Measurements from ENCODE around the gene ASCL4. TPM values are rescaled to one million over a fixed set of nuclear protein-coding genes. Genes with fewer than 3 reads are reported as not detected.

ASCL4 gene
- total and polyA plus RNA-seq, 2 donors (not counting 1 experiment from before 2014, with no cell fraction given), result not detected

DNA sequence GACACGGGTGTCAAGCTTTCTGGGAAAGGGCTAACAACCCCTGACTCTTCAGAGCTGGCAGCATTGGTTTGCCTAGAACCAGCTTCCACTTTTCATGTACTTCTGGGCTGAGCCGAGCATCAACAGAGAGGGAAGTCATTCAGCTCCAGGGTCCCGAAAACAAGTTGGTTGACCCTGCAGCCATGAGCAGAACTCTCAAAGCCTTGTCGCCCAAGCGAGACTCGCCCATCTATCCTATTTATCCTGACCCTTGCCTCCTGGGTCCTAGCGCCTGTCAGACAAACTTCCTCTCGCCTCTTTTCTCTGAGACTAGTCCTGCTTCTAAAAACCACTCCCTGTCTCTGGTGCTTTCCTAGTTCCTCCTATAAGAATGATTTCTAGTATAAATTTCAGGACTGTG lies 47.9 kb downstream of the ASCL4 start:
- DNase-seq (no peak), ATAC-seq (ENCODE audit: low read depth) (no peak)
- Histone ChIP-seq H2AFZ (ENCODE audit: insufficient read depth, low read depth, low read length, poor library complexity, severe bottlenecking) (no peak overlapping the region), H3K79me2 (ENCODE audit: control insufficient read depth, insufficient read depth, low read length) (no peaks in the 10 kb centered on the region), H3K27me3 (replicated peaks in 1 of 4; ENCODE audit: control extremely low read depth in 1 of 4, control insufficient read depth in 3 of 4, insufficient read depth in 4 of 4, low read length in 3 of 4) (no peaks in the 10 kb centered on the region), H3K4me2 (replicated peaks; ENCODE audit: low read depth, low read length, poor library complexity, severe bottlenecking) (no peak overlapping the region), H3K9ac (ENCODE audit: low read length) (no peak overlapping the region), H3K36me3 (replicated peaks in 1 of 2; ENCODE audit: control extremely low read depth in 1 of 2, control insufficient read depth in 1 of 2, extremely low read depth in 1 of 2, insufficient read depth in 2 of 2, low read length in 1 of 2) (no peaks in the 10 kb centered on the region), H3K27ac (ENCODE audit: low read length in 2 of 2) (no peak overlapping the region), H3K9me3 (ENCODE audit: control extremely low read depth in 1 of 3, control insufficient read depth in 2 of 3, insufficient read depth in 1 of 3, low read length in 2 of 3) (peaks cover 0 to 25% (median 24%) of the 10 kb centered on the region in 3 donors), H3K4me1 (ENCODE audit: control insufficient read depth in 2 of 2, insufficient read depth in 2 of 2, low read length in 2 of 2) (no peaks in the 10 kb centered on the region), H3K4me3 (ENCODE audit: control extremely low read depth in 1 of 5, extremely low read depth in 1 of 5, insufficient read depth in 1 of 5, low read depth in 2 of 5, low read length in 4 of 5) (no peak overlapping the region), H4K20me1 (ENCODE audit: control insufficient read depth, insufficient read depth, low read length, poor library complexity, severe bottlenecking) (no peaks in the 10 kb centered on the region)
- TF ChIP-seq EZH2 (IDR thresholded peaks at IDR 0.05; ENCODE audit: borderline replicate concordance, insufficient read depth, low read depth, low read length, poor library complexity, severe bottlenecking), result no peak
- TF ChIP-seq, protein P1, sequence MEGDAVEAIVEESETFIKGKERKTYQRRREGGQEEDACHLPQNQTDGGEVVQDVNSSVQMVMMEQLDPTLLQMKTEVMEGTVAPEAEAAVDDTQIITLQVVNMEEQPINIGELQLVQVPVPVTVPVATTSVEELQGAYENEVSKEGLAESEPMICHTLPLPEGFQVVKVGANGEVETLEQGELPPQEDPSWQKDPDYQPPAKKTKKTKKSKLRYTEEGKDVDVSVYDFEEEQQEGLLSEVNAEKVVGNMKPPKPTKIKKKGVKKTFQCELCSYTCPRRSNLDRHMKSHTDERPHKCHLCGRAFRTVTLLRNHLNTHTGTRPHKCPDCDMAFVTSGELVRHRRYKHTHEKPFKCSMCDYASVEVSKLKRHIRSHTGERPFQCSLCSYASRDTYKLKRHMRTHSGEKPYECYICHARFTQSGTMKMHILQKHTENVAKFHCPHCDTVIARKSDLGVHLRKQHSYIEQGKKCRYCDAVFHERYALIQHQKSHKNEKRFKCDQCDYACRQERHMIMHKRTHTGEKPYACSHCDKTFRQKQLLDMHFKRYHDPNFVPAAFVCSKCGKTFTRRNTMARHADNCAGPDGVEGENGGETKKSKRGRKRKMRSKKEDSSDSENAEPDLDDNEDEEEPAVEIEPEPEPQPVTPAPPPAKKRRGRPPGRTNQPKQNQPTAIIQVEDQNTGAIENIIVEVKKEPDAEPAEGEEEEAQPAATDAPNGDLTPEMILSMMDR (IDR thresholded peaks at IDR 0.05), result no peak
- Mint-ChIP-seq H3K27ac (no peak overlapping the region), H3K9me3 (ENCODE audit: insufficient read depth) (peaks cover 30% of the 10 kb centered on the region), H3K4me3 (peak overlapping the region; percentile 15), H3K27me3 (peaks cover 27% of the 10 kb centered on the region), H3K4me1 (peaks cover 3% of the 10 kb centered on the region)
- intact Hi-C loops (cut with micrococcal nuclease), result no loop called here
- 57% methylated on average over 6 of the region's 8 CpGs for WGBS (ENCODE audit: insufficient coverage)
- ChIA-PET CTCF (no interaction called here), POLR2A (no interaction called here)

Other genes starting within 250 kb of the ASCL4 start
- gene PWP1, start 88.9 kb upstream of the ASCL4 start, total RNA-seq, result 51.2 and 54.8 TPM in 2 replicates
- 63.5 and 132 TPM in 2 replicates for gene PWP1, start 88.9 kb upstream of the ASCL4 start, polyA plus RNA-seq
- gene PRDM4, start 13.6 kb upstream of the ASCL4 start, total RNA-seq, result 117 TPM in 2 replicates
- gene PRDM4, start 13.6 kb upstream of the ASCL4 start, polyA plus RNA-seq, result 50.1 and 56.0 TPM in 2 replicates

Data from B cell (primary cell).